Right renal cortex interstitium (tissue), 3 donors: ENCODE results near the gene PDCD7. TPM values are rescaled to one million over a fixed set of nuclear protein-coding genes. Genes with fewer than 3 reads are reported as not detected.
"Not testable (repeated sequence)": the region's sequence is repeated elsewhere in the genome, so short reads cannot be mapped to it uniquely, and the experiment has no call there.

Experiments used
- DNase-seq, 3 donors: peaks; one replicate each; pipeline ENCODE4 v3.0.0-alpha.2; 2013; ENCODE audit warnings: low read depth in 3 of 3, low spot score in 2 of 3
- polyA plus RNA-seq, 3 donors: library from polyadenylated mRNA; unstranded; fragments of 120-200 nt; gene quantifications; one replicate each; pipeline ENCODE4 v1.2.1, GENCODE V29; 2013; ENCODE audit not compliant: insufficient read length in 3 of 3

The PDCD7 gene, protein sequence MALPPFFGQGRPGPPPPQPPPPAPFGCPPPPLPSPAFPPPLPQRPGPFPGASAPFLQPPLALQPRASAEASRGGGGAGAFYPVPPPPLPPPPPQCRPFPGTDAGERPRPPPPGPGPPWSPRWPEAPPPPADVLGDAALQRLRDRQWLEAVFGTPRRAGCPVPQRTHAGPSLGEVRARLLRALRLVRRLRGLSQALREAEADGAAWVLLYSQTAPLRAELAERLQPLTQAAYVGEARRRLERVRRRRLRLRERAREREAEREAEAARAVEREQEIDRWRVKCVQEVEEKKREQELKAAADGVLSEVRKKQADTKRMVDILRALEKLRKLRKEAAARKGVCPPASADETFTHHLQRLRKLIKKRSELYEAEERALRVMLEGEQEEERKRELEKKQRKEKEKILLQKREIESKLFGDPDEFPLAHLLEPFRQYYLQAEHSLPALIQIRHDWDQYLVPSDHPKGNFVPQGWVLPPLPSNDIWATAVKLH
- 10 to 100 TPM; 30.1 to 34.4 (median 31.9) TPM for polyA plus RNA-seq

DNA sequence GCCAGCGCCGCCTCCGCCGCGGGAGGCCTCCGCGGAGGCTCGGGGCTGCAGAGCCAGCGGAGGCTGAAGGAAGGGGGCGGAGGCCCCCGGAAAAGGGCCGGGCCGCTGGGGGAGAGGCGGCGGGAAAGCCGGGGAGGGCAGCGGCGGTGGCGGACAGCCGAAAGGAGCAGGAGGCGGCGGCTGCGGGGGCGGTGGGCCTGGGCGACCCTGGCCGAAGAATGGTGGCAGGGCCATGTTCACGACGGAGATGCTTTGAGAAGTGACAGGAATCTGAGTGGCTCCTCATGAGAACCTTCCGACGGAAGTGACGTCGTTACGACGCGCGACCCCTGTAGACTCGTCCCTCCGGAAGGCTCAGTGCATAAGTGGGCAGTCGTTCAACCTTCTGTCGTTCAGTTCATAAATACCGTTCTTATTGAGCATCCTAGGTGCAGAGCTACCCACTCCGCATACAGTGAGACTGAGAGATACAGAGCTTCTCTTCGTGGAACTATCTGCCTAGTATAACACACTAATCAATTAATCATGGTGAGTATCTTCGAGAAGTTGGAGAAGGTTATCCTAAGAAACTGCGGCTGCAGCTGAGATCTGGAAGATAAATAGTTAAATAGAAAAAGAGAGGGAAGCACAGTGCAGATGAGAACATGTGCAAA, at the start of gene PDCD7:
TSS of gene PDCD7 (minus strand) at position 261 of the 653 bp plus-strand sequence. CDS start at position 234, 27 bp downstream.
- peak; percentile 91 to 96 (median 93) for DNase-seq

- no peak for DNase-seq
Measured at GRCh38 chr15:65182538-65182937, 48.9 kb upstream of the PDCD7 start.

GRCh38 chr15:65181582-65182353, 48.2 kb upstream of the PDCD7 start:
- DNase-seq, result not testable (repeated sequence)

- DNase-seq, result no peak
Measured at GRCh38 chr15:65180167-65180566, 46.6 kb upstream of the PDCD7 start.

DNA sequence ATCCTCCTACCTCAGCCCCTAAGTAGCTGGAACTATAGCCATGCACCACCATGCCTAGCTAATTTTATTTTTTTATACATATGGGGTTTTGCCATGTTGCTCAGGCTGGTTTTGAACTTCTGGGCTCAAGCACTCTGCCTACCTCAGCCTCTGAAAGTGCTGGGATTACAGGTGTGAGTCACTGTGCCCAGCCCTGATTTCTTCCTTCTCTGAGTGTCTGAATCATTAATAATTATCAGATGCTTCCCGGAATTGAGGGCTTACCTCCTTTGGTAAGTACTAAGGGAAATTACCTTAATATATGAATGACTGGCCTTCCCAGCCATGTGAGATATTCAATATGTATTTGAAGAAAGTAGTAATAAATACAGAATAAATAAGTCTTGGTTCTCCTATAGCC, 44.3 kb upstream of the PDCD7 start:
- no peak for DNase-seq

- no peak for DNase-seq
Measured at GRCh38 chr15:65176056-65176455, 42.4 kb upstream of the PDCD7 start.

DNA sequence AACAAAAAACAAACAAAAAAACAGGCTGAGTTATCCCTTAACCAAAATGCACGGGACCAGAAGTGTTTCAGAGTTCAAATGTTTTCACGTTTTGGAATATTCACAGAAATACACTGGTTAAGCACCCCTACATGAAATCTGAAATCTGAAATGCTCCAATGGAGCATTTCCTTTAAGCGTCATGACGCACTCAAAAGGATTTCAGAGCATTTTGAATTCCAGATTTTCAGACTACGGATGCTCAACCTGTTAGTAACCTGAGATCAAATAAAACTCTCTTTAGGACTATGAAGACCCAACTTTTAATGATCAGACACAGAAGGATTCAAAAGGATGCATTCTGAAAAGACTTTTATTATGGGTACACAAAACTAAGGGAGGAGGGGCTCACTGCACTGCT, 41.9 kb upstream of the PDCD7 start:
- DNase-seq, result no peak

- DNase-seq, result no peak
Measured at GRCh38 chr15:65174509-65174908, 40.9 kb upstream of the PDCD7 start.

GRCh38 chr15:65172531-65172930, 38.9 kb upstream of the PDCD7 start:
- DNase-seq, result no peak

GRCh38 chr15:65171428-65171827, 37.8 kb upstream of the PDCD7 start:
- no peak for DNase-seq

GRCh38 chr15:65165875-65166274, 32.3 kb upstream of the PDCD7 start:
- DNase-seq, result no peak

GRCh38 chr15:65164139-65164538, 30.5 kb upstream of the PDCD7 start:
- no peak for DNase-seq

- DNase-seq, result no peak
Measured at GRCh38 chr15:65163041-65163440, 29.4 kb upstream of the PDCD7 start.

DNA sequence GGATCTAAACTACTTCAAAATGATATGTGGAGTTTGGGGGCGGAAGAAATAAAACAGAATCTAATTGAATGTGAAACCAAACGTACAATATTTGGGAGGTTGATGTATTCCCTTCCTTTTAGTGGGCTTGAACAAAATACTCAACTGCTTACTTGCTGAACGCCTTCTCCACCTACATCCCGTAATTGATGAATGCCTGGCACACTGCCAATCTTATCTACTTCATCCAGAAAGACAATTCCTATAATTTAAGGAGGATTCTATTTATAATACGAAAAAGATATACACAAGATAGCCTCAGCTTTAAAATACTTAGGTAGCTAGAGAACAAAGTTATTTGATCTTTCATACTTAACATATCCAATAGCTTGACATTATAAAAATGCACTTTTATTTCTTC, 23.1 kb upstream of the PDCD7 start:
- DNase-seq, result no peak

DNA sequence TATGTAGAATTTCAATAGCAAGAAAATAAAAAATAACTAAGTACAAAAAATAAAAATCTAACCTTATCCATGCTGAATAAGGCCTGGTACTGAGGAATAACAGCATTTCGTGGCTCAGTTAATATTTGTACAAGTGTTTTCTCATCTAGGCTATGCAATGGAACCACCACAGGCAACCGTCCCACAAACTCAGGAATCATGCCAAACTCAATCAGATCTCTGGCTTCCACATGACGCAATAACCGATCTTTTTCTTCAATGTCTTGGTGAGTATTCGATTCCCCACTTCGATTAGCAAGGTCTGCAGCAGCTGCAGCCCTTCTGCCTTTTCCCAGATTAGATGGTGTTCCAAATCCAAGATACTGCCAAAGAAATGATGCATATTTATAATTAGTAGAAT, 21.1 kb upstream of the PDCD7 start:
- DNase-seq, result no peak

DNA sequence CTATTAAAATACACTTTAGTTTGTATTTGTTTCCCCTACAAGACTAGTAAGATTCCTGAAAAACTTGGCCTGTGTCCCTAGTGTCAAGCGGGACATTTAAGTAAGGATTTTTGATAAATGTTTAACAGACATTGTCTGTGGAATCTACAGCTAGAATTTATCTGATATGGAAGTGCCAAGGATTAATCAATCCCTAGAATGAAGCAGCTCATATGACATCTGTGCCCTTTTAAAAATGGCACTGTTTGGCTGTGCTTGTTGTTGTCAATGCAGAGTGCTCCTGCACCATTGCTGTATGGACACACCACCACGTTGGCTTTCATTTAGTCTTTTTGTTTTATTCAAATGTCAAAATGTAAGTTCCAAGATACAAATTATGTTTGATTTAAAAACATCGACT, 14.3 kb upstream of the PDCD7 start:
- DNase-seq, result no peak

DNA sequence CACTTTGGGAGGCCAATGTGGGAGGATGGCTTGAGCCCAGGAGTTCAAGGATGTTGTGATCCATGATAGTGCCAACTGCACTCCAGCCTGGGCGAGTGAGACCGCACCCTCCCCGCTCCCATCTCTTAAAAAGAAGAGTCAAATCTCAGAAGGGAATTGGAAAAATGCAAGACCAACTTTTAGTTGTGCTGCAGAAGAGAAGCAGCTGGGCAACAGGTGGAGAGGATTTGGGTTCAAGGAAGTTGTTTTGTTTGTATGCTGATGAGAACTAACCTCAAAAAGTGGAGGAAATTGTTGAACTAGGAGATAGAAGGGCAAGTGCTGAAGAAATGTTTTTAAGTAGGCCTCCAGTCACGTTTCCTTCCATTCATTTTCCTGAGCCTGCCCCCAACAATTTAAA, 12.8 kb upstream of the PDCD7 start:
- no peak for DNase-seq

DNA sequence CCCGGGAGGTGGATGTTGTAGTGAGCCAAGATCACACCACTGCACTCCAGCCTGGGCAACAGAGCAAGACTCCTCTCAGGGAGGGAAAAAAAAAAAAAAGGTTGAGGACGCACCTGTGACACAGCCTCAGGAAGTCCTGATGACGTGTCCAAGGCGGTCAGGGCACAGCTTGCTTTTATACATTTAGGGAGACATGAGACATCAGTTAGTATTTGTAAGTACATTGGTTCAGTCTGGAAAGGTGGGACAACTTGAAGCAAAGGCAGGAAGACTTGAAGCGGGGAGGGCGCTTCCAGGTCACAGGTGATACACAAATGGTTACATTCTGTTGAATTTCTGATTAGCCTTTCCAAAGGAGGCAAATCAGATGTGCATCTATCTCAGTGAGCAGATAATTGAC, 5.0 kb upstream of the PDCD7 start:
- DNase-seq, result not testable (repeated sequence)

- DNase-seq, result not testable (repeated sequence)
Measured at GRCh38 chr15:65137893-65138292, 4.3 kb upstream of the PDCD7 start.

DNA sequence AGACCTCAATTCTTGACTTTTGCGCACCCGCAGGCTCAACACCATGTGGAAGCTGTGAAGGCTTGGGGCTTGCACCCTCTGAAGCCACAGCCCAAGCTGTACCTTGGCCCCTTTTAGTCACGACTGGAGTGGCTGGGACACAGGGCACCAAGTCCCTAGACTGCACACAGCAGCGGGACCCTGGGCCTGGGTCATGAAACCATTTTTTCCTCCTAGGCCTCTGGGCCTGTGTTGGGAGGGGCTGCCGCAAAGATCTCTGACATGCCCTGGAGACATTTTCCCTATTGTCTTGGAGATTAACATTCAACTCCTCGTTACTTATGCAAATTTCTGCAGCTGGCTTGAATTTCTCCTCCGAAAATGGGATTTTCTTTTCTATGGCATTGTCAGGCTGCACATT, 3.5 kb upstream of the PDCD7 start:
- not testable (repeated sequence) for DNase-seq

DNA sequence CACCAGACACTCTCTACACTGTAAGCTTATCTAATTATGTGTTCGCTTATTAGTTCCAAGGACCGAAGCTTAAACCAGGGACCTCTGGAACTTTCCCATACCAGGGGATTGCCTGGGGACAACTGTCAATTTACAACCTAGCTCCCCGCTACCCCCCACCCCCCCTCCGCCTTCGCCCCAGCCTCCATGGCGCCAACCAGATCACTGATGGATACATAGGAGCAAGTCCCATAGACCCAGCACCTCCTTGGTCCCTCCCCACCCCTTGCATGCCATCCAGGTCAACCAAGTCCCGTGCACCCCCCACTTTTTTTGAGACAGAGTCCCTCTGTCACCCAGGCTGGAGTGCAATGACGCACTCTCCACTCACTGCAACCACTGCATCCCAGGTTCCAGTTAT, 930 bp upstream of the PDCD7 start:
- DNase-seq, result no peak
